Gastroesophageal sphincter (tissue), 3 donors: ENCODE data around the gene MAPT.

ENCODE experiments used
- CTCF ChIP-seq, 4 experiments: fragments of 200-600 bp in 2 of 4; fragments of 450-650 bp in 2 of 4; sonication (generic) in 1 of 4; IDR thresholded peaks; one replicate each; pipeline ENCODE4 v1.5.1; 2017 to 2019; ENCODE audit warnings: antibody characterized with exemption in 4 of 4, mild to moderate bottlenecking in 2 of 4, moderate library complexity in 2 of 4
- EP300 ChIP-seq: sonication (generic); formaldehyde crosslinking; IDR thresholded peaks from one replicate; pipeline ENCODE4 v1.6.1; 2017; ENCODE audit warnings: antibody characterized with exemption, mild to moderate bottlenecking
- POLR2A ChIP-seq, 2 donors: fragments of 450-650 bp; IDR thresholded peaks; one replicate each; pipeline ENCODE4 v1.6.1; 2017; ENCODE audit warnings: antibody characterized with exemption in 2 of 2, mild to moderate bottlenecking in 2 of 2, moderate library complexity in 1 of 2
- POLR2AphosphoS5 ChIP-seq: sonication (generic); formaldehyde crosslinking; IDR thresholded peaks from one replicate; pipeline ENCODE4 v1.6.1; 2017; ENCODE audit warnings: antibody characterized with exemption

GRCh38 chr17:46013502-46014165, 119.3 kb downstream of the MAPT start:
- TF ChIP-seq CTCF (IDR thresholded peaks at IDR 0.05): no peak
- no peak for TF ChIP-seq POLR2AphosphoS5
- no peak for TF ChIP-seq POLR2A (IDR thresholded peaks at IDR 0.05)
- no peak for TF ChIP-seq EP300
